IPS-18c (cell line): ENCODE results near the gene HTRA3.

Source experiments
- H3K4me3 ChIP-seq: 2 replicates; pipeline ENCODE4 v1.7.0; 2013; ENCODE audit warnings: low read depth, mild to moderate bottlenecking, low read length, moderate library complexity; ENCODE audit not compliant: insufficient read depth
- H3K9me3 ChIP-seq: one replicate; pipeline ENCODE4 v1.6.1; 2013; ENCODE audit warnings: mild to moderate bottlenecking, low read length, moderate library complexity; ENCODE audit not compliant: control insufficient read depth, insufficient read depth

Gene HTRA3

DNA sequence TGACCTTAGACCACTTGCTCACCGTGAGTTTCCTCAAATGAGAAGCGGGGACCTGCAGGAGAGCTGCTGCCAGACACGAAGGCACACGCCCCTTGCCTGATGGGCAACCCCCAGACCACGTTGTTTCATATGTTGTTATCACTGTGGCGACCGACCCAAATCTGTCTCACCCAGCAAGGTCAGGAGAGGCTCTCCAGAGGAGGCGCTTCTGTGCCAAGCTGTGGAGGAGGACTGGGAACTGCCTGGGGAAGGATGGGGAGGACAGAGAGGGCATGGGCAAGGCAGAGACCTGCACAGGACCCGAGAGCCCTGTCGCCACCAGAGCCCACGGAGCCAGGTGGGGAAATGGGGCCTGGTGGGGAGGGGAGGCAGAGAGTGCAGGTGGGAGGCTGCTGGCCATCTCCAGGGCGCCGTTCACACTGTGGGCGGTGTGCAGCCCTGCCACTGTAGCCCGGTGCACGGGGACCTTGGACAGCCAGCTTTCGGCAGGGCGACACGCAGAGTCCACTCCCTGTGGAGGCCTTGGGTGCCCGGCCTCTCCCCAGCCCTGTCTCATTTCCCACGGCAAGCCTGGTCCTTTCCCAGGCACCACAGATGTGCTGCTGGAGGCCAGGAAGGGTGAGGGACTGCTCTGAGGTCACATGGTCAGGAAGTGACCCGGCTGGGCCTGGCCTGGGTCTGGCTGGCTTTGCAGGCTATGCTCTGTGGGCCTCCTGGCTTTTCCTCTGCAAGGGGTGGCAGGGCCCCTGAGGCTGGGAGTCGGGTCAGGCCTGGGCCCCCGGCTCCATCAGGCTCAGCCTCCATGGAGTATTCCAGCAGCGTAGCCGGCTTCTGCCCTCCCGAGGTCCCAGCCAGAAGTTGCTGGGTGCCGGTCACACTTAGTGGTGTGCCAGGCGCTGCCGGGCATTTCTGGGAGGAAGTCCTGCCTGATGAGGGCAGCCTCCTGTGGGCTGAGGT, 3.2 kb downstream of the HTRA3 start:
- Histone ChIP-seq H3K9me3 (peaks cover 2% of the 10 kb centered on the region), H3K4me3 (no peak overlapping the region)

GRCh38 chr4:8273450-8273849, 3.9 kb downstream of the HTRA3 start:
- Histone ChIP-seq H3K4me3 (no peak overlapping the region), H3K9me3 (peaks cover 2% of the 10 kb centered on the region)

DNA sequence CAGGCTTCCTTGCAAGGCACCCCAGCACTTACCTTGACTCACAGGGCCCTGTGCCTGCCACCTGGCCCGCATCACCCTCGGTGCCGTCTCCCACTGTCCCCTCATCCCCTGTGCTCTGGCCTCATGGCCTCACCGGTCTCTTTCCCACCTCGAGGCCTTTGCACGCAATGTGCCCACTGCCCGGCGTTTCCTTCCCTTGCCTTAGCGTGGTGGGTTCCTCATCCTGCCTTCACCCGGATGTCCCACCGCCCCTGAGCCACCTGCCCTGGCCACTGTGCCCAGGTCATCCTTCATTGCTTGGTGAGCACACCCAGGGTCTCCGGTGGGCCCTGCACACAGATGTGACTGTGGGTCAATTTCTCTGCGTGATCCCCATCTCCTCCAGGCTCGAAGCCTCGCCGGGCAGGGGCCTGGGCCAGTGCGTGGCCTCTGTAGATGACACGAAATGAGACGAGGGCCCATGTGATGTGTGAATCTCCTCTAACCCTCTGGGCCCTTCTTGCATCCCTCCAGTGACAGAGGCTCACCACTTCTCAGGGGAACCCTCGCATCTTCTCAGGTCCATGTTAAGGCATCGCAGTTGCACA, 4.6 kb downstream of the HTRA3 start:
- Histone ChIP-seq H3K4me3 (no peak overlapping the region), H3K9me3 (peaks cover 2% of the 10 kb centered on the region)

- Histone ChIP-seq H3K9me3 (peaks cover 2% of the 10 kb centered on the region), H3K4me3 (no peak overlapping the region)
Measured at GRCh38 chr4:8274765-8275547, 5.4 kb downstream of the HTRA3 start.

GRCh38 chr4:8275548-8275910, 6.0 kb downstream of the HTRA3 start:
- H3K4me3 ChIP-seq = no peak overlapping the region

GRCh38 chr4:8276358-8277240, 7.0 kb downstream of the HTRA3 start:
- no peak overlapping the region for H3K4me3 ChIP-seq
- H3K9me3 ChIP-seq = peaks cover 2% of the 10 kb centered on the region

More at GRCh38 chr4:8275548-8275910, 6.0 kb downstream of the HTRA3 start:
- H3K9me3 ChIP-seq = peaks cover 2% of the 10 kb centered on the region

DNA sequence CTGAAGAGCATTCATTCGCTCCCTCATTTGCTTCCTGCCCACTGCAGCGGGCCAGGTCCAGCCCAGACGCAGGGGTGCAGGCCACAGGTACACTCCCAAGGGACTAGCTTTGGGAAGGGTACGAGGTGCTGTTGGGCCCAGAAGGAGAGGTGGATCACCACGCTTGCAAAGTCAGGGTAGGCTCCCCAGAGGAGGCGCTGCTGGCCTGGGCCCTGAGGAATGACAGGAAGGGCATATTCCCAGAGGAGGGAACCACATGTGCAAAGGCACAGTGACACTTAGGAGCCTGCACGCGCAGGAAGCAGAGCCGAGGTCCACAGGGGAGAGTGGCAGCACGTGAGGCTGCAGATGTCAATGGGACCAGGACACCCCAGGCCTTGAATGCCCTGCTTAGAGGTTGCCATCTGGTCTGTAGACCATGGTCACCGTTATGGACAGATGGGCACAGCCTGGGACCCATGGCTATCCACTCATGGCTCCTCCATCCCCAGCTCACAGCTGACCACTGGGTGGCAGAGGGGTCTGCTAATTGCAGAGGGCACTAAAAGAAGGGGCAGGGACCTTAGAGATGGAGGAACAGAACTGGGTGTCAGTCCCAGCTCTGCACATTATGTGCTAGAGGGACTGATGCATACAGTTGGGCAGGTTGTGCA, 7.9 kb downstream of the HTRA3 start:
- no peak overlapping the region for H3K4me3 ChIP-seq
- H3K9me3 ChIP-seq = peaks cover 2% of the 10 kb centered on the region

- Histone ChIP-seq H3K9me3 (peaks cover 2% of the 10 kb centered on the region), H3K4me3 (no peak overlapping the region)
Measured at GRCh38 chr4:8278009-8278395, 8.4 kb downstream of the HTRA3 start.

DNA sequence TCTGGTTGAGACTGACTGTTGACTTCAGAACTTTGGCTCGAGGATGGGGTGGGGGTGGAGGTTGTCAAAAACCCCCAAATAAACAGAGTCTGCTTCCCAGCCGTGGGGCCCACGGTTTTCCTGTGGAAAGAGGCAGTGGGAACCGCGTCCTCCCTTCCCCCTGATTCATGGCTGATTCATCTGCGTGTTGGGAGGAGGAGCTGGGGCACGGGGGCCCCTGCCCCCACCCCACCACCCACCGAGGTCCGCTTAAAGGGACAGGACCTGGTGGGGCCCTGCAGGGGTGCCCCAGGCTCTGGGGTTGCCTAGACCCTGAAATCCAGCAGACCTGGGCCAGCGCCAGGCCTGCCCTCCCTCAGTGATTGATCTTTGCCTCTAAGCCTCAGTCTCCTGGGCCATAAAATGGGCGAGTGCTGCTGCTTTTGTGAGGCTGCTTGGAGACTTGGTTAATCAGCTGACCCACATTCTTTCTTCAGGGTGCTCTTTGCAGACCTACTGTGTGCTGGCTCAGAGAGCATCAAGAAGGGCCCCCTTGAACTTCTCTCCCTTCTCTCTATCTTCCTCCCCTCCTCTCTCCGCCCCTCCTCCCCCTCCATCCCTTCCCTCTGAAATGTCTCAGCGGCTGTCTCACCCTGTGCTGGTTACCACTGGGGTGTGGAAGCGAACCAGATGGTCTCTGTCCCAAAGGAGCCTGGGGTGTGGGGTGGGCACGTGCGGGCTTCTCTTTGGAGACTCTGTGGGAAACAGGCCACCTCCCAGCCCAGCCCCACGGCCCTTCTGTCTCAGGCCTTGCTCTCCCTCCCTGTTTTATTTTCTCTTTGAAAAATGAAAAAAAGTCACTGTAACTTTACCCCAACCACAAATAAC, 9.1 kb downstream of the HTRA3 start:
- Histone ChIP-seq H3K9me3 (peaks cover 2% of the 10 kb centered on the region), H3K4me3 (no peak overlapping the region)

DNA sequence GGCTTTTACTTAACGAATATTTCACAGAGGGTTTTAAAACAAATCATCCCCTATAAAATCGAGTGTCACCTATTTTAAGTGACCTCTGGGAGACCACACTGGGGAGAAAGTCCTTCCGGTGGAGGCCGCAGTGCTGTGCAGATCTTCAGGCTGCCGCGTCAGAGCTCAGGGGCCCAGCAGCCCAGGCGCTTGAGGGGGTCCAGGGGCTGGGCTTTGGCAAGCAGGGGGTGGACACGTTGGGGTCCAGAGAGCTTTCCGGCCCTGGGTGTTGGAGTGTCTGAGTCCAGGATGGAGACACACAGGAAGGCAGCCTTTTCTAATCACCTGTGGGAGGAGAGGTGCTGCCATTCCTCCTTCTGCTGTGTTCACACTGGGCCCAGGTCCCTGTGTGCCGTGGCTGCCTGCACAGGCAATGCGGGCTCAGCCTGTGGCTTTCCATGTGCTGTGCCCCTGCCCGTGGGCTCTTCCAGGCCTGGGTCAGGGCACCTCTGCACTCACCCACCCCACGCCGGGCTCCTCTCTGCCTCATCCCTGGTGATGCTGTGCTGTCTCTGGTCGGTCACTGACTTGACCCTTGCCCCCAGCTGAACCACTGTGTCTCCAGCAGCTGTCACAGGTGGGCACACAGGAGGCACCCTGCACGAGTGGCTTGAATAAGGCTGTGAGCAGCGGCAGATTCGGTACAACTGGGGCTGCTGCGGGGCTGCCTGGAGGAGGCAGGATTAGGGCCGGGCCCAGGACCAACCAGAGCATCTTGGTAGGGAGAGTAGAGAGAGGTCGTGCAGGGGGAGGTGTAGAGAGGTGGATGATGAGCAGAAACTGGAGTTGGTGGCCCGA, 10.0 kb downstream of the HTRA3 start:
- H3K4me3 ChIP-seq = no peak overlapping the region

DNA sequence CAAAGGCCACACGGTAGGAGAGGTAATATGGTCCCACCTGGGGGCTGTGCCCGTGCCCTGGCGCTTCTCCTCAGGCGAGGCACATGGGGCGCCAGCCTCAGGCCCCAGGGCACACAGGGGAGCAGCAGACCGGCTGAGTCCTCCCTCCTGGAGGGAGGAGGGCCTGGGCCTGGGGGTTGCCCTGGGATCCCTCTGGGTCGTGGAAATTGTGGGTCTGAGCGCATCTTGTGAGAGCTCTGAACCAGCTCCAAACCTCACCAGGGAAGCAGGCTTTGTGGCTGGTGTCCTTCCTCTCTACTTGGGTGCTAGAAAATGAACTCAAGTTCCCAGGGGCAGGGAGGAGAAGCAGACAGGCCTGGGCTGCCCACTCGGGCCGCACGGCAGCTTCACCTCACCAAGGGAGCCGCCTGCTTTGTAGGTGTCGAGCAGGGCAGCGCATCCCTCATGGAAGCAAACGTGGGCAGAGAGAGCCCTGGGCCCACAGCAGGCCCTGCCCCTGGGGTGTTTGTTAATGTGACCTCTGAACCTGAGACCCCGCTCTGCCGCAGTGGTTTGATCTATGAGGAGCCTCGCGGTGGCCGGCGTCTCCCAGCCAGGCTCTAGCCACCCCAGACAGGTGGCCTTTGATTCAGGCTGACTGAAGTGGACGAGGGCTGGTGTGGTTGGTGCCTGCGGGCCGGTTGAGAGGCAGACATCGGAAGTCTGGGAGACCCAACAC, 10.8 kb downstream of the HTRA3 start:
- Histone ChIP-seq H3K4me3 (no peak overlapping the region), H3K9me3 (no peaks in the 10 kb centered on the region)

More for the DNA sequence above, 10.0 kb downstream of the HTRA3 start:
- peaks cover 2% of the 10 kb centered on the region for H3K9me3 ChIP-seq

GRCh38 chr4:8280876-8281440, 11.4 kb downstream of the HTRA3 start:
- no peaks in the 10 kb centered on the region for H3K9me3 ChIP-seq
- H3K4me3 ChIP-seq = no peak overlapping the region

DNA sequence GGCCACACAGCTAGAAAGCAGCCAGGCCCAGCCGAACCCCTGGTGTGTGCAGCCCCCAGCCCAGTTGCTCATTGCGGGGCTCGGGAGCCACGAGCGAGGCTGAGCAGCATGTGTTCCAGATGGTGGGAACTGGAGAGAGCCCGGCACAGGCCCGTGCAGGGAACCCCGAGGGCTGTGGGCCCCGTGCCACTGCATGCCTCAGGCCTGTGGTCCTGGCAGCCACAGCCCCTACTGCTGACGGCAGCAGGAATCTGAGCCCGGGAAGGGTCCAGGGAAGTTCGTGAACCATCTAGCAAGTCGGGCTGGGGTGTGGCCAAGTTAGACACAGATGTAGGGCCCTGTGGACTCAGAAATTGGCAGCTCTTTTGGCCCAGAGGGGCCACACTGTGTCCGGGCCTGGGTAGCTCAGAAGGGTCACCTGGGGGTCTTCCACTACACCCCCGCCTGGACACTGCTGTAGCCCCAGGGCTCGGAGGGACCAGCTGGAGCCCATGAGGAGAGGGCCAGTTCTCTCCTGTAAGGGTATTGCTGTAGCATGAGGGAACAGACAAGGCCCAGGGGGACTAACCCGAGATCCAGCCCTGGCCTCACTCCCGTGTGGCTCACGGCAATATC, 12.1 kb downstream of the HTRA3 start:
- H3K9me3 ChIP-seq = no peaks in the 10 kb centered on the region
- no peak overlapping the region for H3K4me3 ChIP-seq

DNA sequence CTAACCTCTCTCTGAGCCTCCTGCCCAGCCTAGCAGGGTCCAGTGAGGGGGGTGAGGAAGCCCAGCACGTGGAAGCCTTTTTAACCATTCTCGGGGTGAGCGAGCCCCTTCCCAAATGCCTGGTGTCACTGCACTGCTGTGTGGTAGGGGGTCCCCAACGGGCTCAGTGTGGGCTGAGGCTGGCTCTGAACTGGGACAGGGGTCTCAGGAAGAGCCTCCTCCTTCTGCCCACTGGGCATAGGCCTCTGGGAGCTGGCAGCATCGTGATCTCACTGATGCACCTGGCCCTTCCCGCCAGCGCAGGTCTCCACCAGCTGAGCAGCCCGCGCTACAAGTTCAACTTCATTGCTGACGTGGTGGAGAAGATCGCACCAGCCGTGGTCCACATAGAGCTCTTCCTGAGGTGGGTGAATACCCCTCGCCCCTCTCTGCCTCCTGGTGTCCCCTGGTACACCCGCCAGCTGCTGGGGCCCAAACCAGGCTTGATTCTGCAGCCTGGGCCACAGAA, 12.6 kb downstream of the HTRA3 start:
- no peak overlapping the region for H3K4me3 ChIP-seq

More for the DNA sequence above, 12.6 kb downstream of the HTRA3 start:
- no peaks in the 10 kb centered on the region for H3K9me3 ChIP-seq
